ENCODE results near the gene SPATA9. TPM values are rescaled to one million over a fixed set of nuclear protein-coding genes. Genes with fewer than 3 reads are reported as not detected.
A peak's percentile ranks its signal among the peaks of the same experiment; 100 is the strongest.
"Not testable (repeated sequence)": the region's sequence is repeated elsewhere in the genome, so short reads cannot be mapped to it uniquely, and the experiment has no call there.

Gene SPATA9
- total RNA-seq, 1 donor from 2014 or later = not detected

- intact Hi-C loops (cut with micrococcal nuclease) = no loop called here
- DNase-seq (no peak), ATAC-seq (no peak)
Measured at GRCh38 chr5:95652849-95653248, 29.9 kb downstream of the SPATA9 start.

- intact Hi-C loops (cut with micrococcal nuclease) = loop anchor here (5.0 to 10.0 kb wide), 3 partner anchors 82 to 685 kb away; partner anchors contain the start of gene RHOBTB3
- DNase-seq = no peak
- no peak for ATAC-seq
Measured at GRCh38 chr5:95649842-95650620, 32.8 kb downstream of the SPATA9 start.

GRCh38 chr5:95649274-95649673 is 33.5 kb downstream of the SPATA9 start:
- intact Hi-C loops (cut with micrococcal nuclease) = loop anchor here (5.0 to 10.0 kb wide), 3 partner anchors 83 to 686 kb away; partner anchors contain the start of gene RHOBTB3
- DNase-seq = no peak
- ATAC-seq = no peak

- no peak for ATAC-seq
- intact Hi-C loops (cut with micrococcal nuclease) = loop anchor here (5.0 to 10.0 kb wide), 3 partner anchors 84 to 687 kb away; partner anchors contain the start of gene RHOBTB3
- no peak for DNase-seq
Measured at GRCh38 chr5:95647886-95648860, 34.6 kb downstream of the SPATA9 start.

- ATAC-seq (peak; percentile 99), DNase-seq (peak; percentile 100)
- intact Hi-C loops (cut with micrococcal nuclease) = loop anchor here (5.0 to 10.0 kb wide), 3 partner anchors 86 to 688 kb away; partner anchors contain the start of gene RHOBTB3
Measured at GRCh38 chr5:95646569-95647431, 36.0 kb downstream of the SPATA9 start, which contains the start of gene RFESD. RFESD (plus strand) TSS chr5:95646777; CDS start chr5:95652272, 5,495 bp downstream.

GRCh38 chr5:95646226-95646568 is 36.6 kb downstream of the SPATA9 start:
- intact Hi-C loops (cut with micrococcal nuclease) = loop anchor here (5.0 to 10.0 kb wide), 3 partner anchors 86 to 689 kb away; partner anchors contain the start of gene RHOBTB3
- DNase-seq, ATAC-seq: not testable (repeated sequence)

GRCh38 chr5:95644351-95645042 is 38.3 kb downstream of the SPATA9 start:
- intact Hi-C loops (cut with micrococcal nuclease) = loop anchor here (5.0 to 10.0 kb wide), 3 partner anchors 88 to 690 kb away; partner anchors contain the start of gene RHOBTB3
- DNase-seq = peak; percentile 29
- peak; percentile 6 for ATAC-seq

- no peak for ATAC-seq
- DNase-seq = no peak
- intact Hi-C loops (cut with micrococcal nuclease) = loop anchor here (10.0 kb wide), 2 partner anchors 122 to 692 kb away; no protein-coding TSS in a partner anchor
Measured at GRCh38 chr5:95643152-95643551, 39.6 kb downstream of the SPATA9 start.

GRCh38 chr5:95641741-95642220 is 41.0 kb downstream of the SPATA9 start:
- DNase-seq (no peak), ATAC-seq (no peak)
- intact Hi-C loops (cut with micrococcal nuclease) = loop anchor here (10.0 kb wide), 2 partner anchors 123 to 693 kb away; no protein-coding TSS in a partner anchor

- ATAC-seq = no peak
- DNase-seq = no peak
- intact Hi-C loops (cut with micrococcal nuclease) = no loop called here
Measured at GRCh38 chr5:95638632-95639031, 44.2 kb downstream of the SPATA9 start.

GRCh38 chr5:95634081-95634480 is 48.7 kb downstream of the SPATA9 start:
- no peak for DNase-seq
- no peak for ATAC-seq
- intact Hi-C loops (cut with micrococcal nuclease) = no loop called here

- ATAC-seq (no peak), DNase-seq (no peak)
- intact Hi-C loops (cut with micrococcal nuclease) = no loop called here
Measured at GRCh38 chr5:95633671-95634070, 49.1 kb downstream of the SPATA9 start.

GRCh38 chr5:95632942-95633341 is 49.8 kb downstream of the SPATA9 start:
- intact Hi-C loops (cut with micrococcal nuclease) = not testable (repeated sequence)

GRCh38 chr5:95631991-95632675 is 50.7 kb downstream of the SPATA9 start:
- intact Hi-C loops (cut with micrococcal nuclease) = no loop called here
- DNase-seq (no peak), ATAC-seq (peak; percentile 40)

More at GRCh38 chr5:95632942-95633341, 49.8 kb downstream of the SPATA9 start:
- not testable (repeated sequence) for DNase-seq, ATAC-seq

GRCh38 chr5:95631255-95631958 is 51.4 kb downstream of the SPATA9 start:
- no peak for ATAC-seq
- DNase-seq = no peak
- intact Hi-C loops (cut with micrococcal nuclease) = no loop called here

GRCh38 chr5:95630394-95630917 is 52.3 kb downstream of the SPATA9 start:
- intact Hi-C loops (cut with micrococcal nuclease) = no loop called here
- ATAC-seq = no peak
- DNase-seq = no peak

Measured in left ventricle myocardium superior (tissue), 1 donor.